HPDE6-E6E7 (cell line): ENCODE measurements around the gene RIPPLY3.
"Not testable (repeated sequence)": the region's sequence is repeated elsewhere in the genome, so short reads cannot be mapped to it uniquely, and the experiment has no call there.

Source experiments
- DNase-seq: peaks from one replicate; pipeline ENCODE4 v3.0.0; 2011; ENCODE audit warnings: missing footprints; ENCODE audit errors: extremely low spot score

RIPPLY3 gene

GRCh38 chr21:37017951-37018679, 11.6 kb downstream of the RIPPLY3 start:
- DNase-seq, result no peak

DNA sequence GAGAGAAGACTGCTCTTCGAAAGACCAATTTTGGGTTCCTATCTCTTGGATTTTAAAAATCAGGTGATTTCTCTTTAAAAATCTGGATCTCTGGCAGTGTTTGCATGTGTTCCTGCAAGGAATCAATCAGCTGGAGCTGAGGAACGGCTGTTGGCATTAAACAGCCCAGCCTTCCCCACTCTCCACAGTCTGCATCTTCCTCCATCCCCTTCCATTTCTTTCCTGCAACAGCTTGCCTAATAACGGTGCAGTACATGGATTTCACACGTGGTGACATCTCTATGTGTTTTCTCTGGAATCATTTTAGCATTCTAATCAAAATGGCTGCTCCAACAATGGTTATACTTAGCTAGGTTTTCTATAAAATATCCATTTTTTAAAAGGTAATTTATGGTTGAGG, 20.0 kb downstream of the RIPPLY3 start:
- DNase-seq, result no peak

- DNase-seq, result no peak
Observed at GRCh38 chr21:37028570-37028969, 22.1 kb downstream of the RIPPLY3 start.

DNA sequence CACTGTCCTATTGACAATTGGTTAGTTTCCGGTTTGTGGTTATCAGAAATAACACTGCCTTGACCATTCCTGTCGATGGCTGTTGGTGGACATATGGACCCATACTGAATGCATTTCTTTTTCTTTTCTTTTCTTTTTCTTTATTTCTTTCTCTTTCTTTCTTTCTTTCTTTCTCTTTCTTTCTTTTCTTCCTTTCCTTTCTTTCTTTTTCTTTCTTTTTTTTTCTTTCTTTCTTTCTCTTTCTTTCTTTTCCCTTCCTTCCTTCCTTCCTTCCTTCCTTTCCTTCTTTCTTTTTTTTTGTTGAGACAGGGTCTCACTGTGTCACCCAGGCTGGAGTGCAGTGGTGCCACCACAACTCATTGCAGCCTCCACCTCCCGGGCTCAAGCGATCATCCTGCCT, 24.4 kb downstream of the RIPPLY3 start:
- no peak for DNase-seq

- DNase-seq, result no peak
Observed at GRCh38 chr21:37032293-37032692, 25.8 kb downstream of the RIPPLY3 start.

- peak; percentile 32 for DNase-seq
Observed at GRCh38 chr21:37032877-37033471, 26.5 kb downstream of the RIPPLY3 start.

- not testable (repeated sequence) for DNase-seq
Observed at GRCh38 chr21:37034394-37034793, 27.9 kb downstream of the RIPPLY3 start.

DNA sequence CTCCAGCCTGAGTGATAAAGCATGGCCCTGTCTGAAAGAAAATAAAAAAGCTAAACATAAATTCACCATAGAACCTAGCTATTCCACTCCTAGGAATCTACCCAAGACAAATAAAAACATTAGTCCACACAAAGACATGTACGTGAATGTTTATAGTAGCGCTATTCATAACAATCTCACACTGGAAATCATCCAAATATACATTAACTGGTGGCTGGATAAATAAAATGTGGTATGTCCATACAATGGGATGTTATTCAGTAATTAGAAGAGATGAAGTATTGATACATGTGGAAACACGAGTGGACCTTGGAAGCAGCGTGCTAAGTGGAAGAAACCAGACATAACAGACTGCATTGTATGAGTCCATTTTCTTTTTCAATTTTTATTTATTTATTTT, 29.7 kb downstream of the RIPPLY3 start:
- no peak for DNase-seq

DNA sequence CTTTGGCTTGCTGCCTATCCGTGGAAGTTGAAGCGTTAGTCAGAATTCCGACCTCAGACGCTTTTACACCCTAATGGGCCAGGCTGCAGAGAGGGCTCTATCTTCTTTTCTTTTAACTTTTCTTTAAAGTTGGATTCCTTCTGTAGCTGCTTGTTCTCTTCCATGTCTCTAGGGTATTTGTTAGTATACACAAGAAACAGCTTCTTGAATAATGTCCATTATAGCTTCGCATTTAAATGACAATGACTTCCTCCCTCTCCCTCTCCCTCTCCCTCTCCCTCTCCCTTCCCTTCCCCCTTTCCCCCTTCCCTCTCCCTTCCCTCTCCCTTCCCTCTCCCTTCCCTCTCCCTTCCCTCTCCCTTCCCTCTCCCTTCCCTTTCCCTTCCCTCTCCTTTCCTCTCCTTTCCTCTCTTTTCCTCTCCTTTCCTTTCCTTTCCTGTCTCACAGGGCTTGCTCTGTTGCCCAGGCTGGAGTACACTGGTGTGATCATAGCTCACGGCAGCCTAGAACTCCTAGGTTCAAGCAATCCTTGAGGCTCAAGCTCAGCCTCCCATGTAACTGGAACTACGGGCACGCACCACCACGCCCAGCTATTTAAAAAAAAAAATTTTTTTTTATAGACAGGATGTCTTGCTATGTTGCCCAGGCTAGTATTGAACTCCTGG, 33.0 kb downstream of the RIPPLY3 start:
- no peak for DNase-seq

GRCh38 chr21:37040212-37040611, 33.7 kb downstream of the RIPPLY3 start:
- no peak for DNase-seq

DNA sequence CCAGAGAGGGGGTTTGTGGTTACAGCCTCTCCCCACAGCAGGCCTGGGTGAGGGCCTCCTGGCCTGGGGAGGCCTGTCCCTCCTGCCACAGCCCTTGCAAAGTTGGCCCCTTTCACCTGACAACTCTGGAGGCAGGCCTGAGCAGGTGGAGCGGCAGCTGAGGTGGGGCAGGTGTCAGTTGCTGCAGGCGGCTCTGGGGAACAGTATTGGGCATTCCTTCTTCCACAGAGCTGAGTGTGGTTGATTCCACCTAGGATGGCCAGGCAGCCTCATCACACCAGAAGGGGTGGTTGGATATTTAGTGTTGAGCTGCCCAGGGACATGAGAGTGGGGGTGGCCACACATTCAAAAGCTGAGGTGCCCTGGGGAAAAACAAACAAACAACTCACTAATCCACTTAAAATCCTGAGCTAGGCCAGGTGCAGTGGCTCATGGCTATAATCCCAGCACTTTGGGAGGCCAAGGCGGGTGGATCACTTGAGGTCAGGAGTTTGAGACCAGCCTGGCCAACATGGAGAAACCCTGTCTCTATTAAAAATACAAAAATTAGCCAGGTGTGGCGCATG, 35.3 kb downstream of the RIPPLY3 start:
- DNase-seq, result no peak

GRCh38 chr21:37043818-37044217, 37.3 kb downstream of the RIPPLY3 start:
- DNase-seq, result no peak

DNA sequence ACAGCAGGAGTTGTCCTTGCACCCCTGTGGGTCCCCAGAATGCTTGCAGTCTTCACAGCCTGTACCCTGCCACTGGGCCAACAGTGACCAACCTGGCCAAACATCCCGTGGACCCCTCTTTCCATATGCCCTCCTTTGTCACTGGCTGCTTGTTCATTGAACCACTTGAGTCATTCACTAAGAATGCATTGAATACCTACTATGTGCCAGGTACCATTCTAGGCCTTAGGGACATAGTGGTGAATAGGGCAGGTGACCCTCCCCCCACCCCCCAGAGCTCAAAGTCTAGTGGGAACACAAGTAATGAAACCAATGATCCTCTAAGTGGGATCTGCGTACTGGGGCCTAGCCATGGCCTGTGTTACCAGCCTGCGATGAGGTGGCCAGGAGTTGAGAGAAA, 38.1 kb downstream of the RIPPLY3 start:
- DNase-seq, result no peak

- no peak for DNase-seq
Observed at GRCh38 chr21:37045149-37045548, 38.6 kb downstream of the RIPPLY3 start.

DNA sequence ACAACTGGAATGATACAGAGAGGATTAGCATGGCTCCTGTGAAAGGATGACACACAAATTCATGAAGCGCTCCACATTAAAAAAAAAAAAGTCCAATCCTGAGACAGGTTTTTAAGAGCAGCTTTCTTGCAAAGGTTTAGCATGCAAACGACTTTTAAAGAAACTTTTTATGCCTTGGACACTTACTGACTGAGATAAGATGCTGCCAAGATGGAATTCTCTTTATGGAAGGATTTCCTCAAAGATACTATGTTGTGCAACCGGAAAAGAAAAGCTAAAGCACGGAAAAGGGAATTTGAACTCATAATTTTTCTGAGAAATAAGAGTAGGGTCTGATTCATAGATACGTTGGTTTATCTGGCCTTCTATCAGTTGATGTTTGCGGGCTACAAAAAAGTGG, 39.1 kb downstream of the RIPPLY3 start:
- DNase-seq, result no peak

- no peak for DNase-seq
Observed at GRCh38 chr21:37047079-37047478, 40.6 kb downstream of the RIPPLY3 start.

DNA sequence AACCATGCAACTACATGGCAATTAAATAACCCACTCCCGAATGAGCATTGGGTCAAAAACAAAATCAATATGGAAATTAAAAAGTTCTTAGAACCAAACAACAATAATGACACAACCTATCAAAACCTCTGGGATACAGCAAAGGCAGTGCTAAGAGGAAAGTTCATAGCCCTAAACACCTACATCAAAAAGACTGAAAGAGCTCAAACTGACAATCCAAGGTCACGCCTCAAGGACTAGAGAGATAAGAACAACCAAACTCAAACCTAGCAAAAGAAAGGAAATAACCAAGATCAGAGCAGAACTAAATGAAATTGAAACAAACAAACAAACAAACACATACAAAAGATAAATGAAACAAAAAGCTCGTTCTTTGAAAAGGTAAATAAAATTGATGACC, 43.2 kb downstream of the RIPPLY3 start:
- not testable (repeated sequence) for DNase-seq

DNA sequence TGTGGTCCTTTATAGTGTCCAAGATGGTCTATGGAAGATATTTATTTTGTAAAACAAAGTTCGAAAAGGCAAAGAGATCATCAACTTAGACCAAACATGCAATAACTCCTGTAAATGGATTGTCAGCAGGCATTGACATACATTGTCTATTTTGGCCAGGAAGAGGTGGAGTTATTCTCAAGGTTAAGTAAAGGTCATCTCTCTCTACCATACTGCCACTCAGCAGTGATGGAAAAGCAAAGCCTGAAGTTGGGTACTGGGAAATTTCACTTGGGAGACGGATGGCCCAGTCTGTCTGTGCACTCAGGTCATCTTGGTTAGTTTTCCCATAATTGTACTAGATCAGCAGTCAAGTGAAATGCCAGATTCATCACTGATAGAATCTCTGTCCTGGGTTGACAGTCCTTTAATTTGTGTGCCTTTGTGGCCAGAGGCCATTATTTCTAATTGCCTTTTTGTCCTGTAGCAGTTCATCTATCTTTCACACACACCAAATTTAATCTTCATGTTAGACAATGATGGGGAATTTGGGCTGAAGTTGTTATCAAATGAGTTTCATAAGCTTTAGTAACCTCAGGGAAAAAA, 48.9 kb downstream of the RIPPLY3 start:
- no peak for DNase-seq

GRCh38 chr21:37057614-37058013, 51.1 kb downstream of the RIPPLY3 start:
- no peak for DNase-seq

GRCh38 chr21:37058261-37058660, 51.8 kb downstream of the RIPPLY3 start:
- no peak for DNase-seq

- no peak for DNase-seq
Observed at GRCh38 chr21:37059181-37059580, 52.7 kb downstream of the RIPPLY3 start.

DNA sequence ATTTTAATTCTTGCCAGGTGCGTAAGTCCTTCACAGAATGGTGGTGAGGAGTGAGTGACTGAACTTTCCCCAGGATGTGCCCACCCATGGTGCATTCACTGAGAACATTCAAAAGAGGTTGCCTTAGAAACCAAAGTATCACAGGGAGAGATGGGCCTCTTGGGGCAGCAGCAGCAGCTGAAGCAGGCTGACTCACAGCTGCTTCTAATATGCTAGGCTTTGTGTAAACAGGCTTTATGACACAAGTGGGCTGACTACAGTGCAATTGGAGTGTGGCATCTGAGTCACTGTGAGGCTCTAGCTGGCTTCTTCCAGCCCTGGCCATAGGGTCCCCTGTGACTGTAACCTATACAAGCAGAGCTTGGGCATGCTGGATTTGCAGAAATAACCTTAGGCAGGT, 53.8 kb downstream of the RIPPLY3 start:
- peak; percentile 87 for DNase-seq
